ENCODE data around the gene SYNE4. TPM values are rescaled to one million over a fixed set of nuclear protein-coding genes. Genes with fewer than 3 reads are reported as not detected.
"Not testable (repeated sequence)": the region's sequence is repeated elsewhere in the genome, so short reads cannot be mapped to it uniquely, and the experiment has no call there.

SYNE4 gene
- total RNA-seq, 1 donor from 2014 or later, result not detected

DNA sequence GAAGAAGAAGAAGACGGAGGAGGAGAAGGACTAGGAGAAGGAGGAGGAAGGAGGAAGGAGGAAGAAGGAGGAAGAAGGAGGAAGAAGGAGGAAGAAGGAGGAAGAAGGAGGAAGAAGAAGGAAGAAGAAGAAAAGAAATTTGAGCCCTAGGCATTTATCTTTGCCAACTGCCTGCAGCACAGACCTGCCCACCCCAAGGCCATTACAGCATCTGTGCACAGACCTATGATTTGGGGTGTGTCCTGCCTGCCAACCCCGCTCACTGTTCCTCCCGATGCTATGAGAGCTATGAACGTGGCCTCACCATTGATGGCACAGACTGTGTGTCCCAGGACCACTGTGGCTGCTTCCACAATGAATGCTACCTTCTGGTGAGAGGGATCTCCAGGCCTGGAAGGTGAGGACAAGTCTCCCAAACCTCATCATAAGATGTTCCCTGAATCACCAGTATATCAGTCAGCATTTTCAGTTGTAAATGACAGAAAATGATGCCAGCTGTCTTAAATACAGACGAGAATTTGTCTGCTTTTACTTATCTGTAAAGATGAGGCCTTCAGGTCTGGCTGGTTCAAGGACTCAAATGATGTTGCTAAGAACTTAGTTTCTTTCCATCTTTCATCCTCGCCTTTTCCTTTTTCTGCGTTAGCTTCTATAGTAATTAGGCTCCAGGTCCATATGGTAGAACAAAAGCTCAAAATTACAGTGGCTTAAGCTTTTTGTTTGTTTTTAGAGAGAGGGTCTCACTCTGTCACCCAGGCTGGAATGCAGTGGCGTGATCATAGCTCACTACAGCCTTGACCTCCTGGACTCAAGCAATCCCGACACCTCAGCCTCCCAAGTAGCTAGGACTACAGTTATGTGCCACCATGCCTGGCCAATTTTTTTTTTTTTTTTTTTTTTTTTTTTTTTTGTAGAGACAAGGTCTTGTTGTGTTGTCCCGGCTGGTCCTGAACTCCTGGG, 17.6 kb downstream of the SYNE4 start:
- DNase-seq, result no peak

- no peak for DNase-seq
Measured at GRCh38 chr19:35990156-35990555, 18.5 kb downstream of the SYNE4 start.

GRCh38 chr19:35988824-35989223, 19.8 kb downstream of the SYNE4 start:
- no peak for DNase-seq

DNA sequence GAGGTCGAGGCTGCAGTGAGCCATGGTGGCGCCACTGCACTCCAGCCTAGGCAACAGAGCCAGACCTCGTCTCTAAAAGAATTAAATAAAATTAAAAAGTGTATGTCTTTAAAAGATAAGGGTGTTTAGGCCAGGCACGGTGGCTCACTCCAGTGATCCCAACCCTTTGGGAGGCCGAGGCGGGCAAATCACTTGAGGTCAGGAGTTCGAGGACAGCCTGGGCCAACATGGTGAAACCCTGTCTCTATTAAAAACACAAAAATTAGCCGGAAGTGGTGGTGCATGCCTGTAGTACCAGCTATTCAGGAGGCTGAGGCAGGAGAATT, 21.1 kb downstream of the SYNE4 start:
- DNase-seq, result no peak

DNA sequence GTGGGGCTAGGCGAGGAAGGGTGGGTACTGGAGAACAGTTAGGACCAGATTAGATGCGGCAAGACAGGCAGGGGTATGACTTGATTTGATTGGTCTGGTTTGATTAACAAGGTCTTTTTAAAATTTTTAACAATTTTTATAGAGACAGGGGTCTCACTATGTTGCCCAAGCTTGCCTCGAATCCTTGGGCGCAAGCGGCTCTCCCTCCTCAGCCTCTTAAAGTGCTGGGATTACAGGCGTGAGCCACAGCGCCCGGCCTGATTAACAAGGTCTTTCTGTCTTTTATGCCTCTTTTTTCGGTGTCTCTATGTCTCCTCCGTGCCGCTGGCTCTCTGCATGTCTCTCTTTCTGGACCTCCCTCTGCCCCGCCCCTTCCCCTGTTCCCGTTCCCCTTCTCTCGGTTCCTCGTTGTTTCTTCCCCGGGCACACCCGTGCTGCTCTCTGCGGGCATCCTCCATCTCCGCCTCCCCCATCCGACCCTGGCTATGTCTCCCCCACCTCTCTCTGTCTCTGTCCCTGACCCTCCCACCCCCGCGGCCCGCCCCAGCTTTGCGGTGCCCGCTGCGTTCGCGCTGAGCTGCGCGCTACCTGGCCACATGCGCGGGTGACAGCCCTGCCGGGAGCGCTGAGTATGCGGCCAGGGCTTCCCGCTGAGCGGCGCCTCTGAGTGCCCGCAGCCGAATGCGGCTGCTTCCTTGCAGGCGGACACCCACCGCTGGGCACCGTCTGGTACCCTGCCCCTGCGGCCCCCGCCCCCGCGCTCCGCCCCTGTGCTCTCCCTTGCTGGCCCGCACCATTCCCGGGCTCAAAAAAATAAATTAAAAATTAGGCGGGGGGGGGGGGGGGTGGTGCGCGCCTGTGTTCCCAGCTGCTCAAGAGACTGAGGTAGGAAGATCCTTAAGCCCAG, 21.7 kb downstream of the SYNE4 start:
- DNase-seq, result peak; percentile 32

- DNase-seq, result no peak
Measured at GRCh38 chr19:35986111-35986510, 22.5 kb downstream of the SYNE4 start.

DNA sequence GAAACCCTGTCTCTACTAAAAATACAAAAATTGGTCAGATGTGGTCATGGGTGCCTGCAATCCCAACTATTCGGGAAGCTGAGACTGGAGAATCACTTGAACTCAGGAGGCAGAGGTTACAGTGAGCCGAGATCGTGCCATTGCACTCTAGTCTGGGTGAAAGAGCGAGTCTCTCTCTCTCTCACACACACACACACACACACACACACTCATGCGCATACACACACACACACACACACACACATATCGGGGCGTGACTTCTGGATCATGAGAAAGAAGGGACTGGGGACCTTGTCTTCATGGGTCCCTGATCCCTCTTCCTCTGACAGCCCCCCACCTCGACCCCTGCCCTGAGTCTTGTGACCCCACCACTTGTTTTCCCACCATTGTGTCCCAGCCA, 25.4 kb downstream of the SYNE4 start:
- DNase-seq, result no peak

GRCh38 chr19:35980997-35981396, 27.6 kb downstream of the SYNE4 start:
- not testable (repeated sequence) for DNase-seq

GRCh38 chr19:35978832-35979365, 29.7 kb downstream of the SYNE4 start:
- no peak for DNase-seq

DNA sequence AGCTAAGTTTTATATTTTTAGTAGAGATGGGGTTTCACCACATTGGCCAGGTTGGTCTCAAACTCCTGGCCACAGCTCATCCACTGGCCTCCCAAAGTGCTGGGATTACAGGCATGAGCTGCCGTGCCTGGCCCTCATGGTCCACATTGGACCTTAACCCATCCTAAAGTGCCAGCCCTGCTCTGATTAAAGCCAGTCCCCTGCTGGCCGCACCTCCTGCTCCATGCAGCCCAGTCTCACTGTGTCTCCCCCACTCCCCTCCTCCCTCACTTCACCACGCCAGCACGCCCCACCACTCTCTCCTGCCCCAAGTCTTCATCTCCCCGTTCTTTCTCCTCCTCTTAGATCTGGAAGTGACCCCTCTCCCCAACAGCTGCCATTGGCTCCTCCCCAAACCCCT, 30.3 kb downstream of the SYNE4 start:
- no peak for DNase-seq

DNA sequence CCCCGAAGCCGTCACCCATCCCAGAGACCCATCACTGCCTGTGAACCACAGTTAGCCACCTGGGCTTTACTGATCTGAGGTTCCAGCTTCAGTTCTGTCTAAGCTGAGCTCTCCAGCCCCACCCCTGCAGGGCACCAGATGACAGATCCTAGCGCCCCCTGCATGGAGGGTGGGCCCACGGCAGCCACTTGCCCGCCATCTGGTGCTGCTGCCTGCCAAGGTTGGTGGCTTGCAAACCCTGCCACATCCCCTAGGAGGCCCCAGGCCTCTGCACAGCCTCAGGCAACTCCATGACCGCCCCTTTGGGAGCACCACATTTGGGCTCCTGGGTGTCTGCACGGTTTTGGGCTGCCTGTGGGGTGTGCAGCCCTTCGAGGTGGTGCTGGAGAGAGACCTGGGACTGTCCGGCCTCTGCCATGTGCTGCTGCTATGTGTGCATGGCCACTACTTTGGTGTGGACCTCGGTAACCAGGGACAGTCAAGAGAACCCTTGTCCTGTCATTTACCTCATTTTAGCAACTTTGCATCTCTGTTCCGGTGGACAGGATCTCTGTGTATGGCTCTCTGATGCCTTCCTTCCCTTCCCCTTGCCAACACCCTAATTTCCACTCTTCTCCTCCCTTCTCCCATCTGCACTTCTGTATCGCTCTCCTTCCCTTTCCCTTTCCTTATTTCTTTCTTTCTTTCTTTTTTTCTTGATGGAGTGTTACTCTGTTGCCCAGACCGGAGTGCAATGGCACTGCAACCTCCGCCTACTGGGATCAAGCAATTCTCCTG, 31.0 kb downstream of the SYNE4 start:
- no peak for DNase-seq

DNA sequence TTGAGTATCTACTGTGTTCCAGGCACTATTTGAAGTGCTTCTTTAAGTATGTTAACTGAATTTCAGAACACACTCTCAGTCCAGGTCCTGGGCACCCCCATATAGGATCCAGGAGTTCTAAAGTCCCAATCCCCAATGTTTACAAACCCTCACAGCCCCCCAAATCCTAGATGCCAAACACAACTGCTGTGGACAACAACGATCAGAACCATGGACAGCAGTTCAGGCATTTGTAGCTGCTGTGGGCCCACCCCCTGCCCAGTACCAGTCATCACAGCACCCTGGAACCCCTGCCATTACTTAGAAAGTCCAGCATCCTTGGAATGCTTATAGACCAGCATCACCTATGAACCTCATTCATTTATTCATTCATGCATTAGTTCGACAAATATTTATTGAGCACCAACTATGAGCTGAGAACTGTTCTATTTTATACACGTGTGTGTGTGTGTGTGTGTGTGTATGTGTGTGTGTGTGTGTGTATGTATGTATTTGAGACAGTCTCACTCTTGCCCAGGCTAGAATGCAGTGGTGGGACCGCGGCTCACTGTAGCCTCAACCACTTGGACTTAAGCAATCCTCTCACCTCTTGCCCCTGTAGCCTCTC, 32.9 kb downstream of the SYNE4 start:
- no peak for DNase-seq

DNA sequence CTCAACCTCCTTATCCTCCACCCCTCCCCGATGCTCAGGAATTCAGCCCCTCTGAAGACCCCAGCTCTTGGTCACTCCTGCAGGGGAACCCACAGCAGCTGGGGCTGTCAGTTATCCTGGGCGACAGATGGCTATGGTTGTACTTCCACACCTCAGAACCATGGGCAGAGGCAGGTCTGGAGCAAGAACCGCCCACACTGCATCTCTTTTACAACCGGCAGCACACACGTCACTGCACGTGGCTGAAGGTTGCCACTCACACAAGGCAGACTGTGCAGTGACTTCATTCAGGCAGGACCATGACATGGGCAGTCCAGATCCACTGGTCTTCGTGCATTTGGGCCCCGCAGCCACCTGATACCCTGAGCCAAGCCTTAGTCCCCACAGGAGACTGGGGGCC, 35.1 kb downstream of the SYNE4 start:
- no peak for DNase-seq

- no peak for DNase-seq
Measured at GRCh38 chr19:35966771-35967170, 41.8 kb downstream of the SYNE4 start.

DNA sequence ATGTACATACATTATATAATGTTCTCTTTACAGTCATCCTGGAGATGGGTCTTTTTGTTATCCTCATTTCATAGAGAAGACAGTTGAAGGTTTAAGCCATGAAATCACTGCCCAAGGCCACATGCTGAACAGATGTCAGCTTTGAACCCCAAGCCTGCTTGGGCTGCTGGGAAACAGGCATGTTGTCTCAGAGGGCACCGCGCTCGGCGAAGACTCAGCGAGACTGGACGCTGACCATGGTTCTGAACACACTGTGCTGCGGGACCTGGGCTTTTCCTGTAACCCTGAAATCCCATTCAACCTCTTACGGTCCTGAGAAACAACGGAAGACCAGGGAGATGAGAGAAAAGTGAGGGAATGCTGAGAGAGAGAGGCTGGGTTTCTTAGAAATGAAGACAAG, 45.1 kb downstream of the SYNE4 start:
- no peak for DNase-seq

- no peak for DNase-seq
Measured at GRCh38 chr19:35960432-35960972, 48.1 kb downstream of the SYNE4 start.

- no peak for DNase-seq
Measured at GRCh38 chr19:35959968-35960320, 48.7 kb downstream of the SYNE4 start.

- DNase-seq, result peak; percentile 46
Measured at GRCh38 chr19:35959040-35959967, 49.3 kb downstream of the SYNE4 start.

- no peak for DNase-seq
Measured at GRCh38 chr19:35958660-35959039, 50.0 kb downstream of the SYNE4 start.

- not testable (repeated sequence) for DNase-seq
Measured at GRCh38 chr19:35957411-35957810, 51.2 kb downstream of the SYNE4 start.
